Measurements from ENCODE around the gene PCBP3. TPM values are rescaled to one million over a fixed set of nuclear protein-coding genes. Genes with fewer than 3 reads are reported as not detected.

Gene PCBP3
- total and polyA plus RNA-seq, 10 of the 15 experiments (the other 5 are each of a cell fraction or from before 2014, with no cell fraction given), result 0.09 to 1.3 (median 0.46) TPM; not detected in 3

DNA sequence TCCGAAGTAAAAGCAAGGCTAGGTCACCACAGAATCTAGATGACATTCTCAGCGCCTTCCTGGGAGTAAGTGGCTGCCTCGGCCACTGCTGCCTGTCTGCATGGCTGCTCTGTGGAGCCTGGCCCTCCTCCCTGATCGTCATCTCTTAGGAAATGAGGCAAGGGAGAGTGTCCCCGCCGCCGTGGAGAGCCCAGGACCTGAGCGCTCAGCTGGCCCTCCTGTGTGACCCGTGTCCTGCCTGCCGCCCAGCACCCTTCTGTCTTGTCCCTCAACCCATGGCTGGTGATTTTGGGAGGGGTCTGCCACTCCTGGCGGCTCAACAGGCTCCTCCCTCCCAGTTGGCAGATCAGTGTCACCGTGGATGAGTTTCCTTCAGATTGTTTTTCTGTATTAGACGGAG lies 181.7 kb downstream of the PCBP3 start (continued):
- TF ChIP-seq, protein P1, sequence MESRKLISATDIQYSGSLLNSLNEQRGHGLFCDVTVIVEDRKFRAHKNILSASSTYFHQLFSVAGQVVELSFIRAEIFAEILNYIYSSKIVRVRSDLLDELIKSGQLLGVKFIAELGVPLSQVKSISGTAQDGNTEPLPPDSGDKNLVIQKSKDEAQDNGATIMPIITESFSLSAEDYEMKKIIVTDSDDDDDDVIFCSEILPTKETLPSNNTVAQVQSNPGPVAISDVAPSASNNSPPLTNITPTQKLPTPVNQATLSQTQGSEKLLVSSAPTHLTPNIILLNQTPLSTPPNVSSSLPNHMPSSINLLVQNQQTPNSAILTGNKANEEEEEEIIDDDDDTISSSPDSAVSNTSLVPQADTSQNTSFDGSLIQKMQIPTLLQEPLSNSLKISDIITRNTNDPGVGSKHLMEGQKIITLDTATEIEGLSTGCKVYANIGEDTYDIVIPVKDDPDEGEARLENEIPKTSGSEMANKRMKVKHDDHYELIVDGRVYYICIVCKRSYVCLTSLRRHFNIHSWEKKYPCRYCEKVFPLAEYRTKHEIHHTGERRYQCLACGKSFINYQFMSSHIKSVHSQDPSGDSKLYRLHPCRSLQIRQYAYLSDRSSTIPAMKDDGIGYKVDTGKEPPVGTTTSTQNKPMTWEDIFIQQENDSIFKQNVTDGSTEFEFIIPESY (IDR thresholded peaks at IDR 0.05), result no peak

DNA sequence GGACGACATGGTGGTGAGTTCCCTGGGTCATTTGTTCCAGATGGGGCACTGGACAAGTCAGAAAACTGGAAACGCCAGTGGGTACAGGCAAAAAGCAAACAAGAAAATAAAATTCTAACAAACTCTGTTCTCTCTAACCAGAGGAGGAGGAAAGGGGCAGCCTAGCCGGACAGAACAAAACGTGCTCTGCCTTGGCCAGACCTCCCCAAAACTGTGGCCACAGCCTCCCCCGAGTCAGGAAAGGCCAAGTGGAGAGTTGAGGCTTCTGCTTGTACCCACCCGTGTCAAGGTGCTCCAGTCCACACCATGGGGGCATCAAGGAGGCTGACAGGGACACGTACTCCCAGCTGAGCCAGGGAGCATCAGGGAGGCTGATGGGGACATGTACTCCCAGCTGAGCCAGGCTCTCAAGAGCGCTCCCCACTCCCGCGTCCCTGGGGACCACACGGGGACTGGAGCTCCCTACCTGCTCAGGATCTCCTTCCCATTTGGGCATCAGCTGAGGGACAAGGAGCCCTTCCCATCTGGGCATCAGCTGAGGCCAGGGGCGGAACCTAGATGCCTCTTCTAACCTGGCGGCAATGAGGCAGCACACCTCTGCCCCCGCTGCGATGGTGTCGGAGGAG lies 183.3 kb downstream of the PCBP3 start:
- TF ChIP-seq, protein P2, sequence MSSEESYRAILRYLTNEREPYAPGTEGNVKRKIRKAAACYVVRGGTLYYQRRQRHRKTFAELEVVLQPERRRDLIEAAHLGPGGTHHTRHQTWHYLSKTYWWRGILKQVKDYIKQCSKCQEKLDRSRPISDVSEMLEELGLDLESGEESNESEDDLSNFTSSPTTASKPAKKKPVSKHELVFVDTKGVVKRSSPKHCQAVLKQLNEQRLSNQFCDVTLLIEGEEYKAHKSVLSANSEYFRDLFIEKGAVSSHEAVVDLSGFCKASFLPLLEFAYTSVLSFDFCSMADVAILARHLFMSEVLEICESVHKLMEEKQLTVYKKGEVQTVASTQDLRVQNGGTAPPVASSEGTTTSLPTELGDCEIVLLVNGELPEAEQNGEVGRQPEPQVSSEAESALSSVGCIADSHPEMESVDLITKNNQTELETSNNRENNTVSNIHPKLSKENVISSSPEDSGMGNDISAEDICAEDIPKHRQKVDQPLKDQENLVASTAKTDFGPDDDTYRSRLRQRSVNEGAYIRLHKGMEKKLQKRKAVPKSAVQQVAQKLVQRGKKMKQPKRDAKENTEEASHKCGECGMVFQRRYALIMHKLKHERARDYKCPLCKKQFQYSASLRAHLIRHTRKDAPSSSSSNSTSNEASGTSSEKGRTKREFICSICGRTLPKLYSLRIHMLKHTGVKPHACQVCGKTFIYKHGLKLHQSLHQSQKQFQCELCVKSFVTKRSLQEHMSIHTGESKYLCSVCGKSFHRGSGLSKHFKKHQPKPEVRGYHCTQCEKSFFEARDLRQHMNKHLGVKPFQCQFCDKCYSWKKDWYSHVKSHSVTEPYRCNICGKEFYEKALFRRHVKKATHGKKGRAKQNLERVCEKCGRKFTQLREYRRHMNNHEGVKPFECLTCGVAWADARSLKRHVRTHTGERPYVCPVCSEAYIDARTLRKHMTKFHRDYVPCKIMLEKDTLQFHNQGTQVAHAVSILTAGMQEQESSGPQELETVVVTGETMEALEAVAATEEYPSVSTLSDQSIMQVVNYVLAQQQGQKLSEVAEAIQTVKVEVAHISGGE (CRISPR knock-in tag; IDR thresholded peaks at IDR 0.05), result no peak
- TF ChIP-seq NBN (IDR thresholded peaks at IDR 0.05), result no peak
- TF ChIP-seq TBL1XR1 (IDR thresholded peaks at IDR 0.05; ENCODE audit: low read depth, low read length), result no peak
- TF ChIP-seq CREB1 (IDR thresholded peaks at IDR 0.05; ENCODE audit: low read depth), result no peak
- no peak for TF ChIP-seq NFXL1 (IDR thresholded peaks at IDR 0.05; ENCODE audit: borderline replicate concordance)
- no peak for TF ChIP-seq SUPT20H (IDR thresholded peaks at IDR 0.05; ENCODE audit: borderline replicate concordance, control insufficient read depth, low read depth, low read length)
- TF ChIP-seq, protein P3, sequence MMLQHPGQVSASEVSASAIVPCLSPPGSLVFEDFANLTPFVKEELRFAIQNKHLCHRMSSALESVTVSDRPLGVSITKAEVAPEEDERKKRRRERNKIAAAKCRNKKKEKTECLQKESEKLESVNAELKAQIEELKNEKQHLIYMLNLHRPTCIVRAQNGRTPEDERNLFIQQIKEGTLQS (IDR thresholded peaks at IDR 0.05; ENCODE audit: borderline replicate concordance, extremely low read depth, low read depth, low read length), result no peak
- no peak for TF ChIP-seq BRCA1 (IDR thresholded peaks at IDR 0.05; ENCODE audit: low read depth, low read length)
- TF ChIP-seq EED (IDR thresholded peaks at IDR 0.05; ENCODE audit: low read depth), result no peak
- TF ChIP-seq, protein P4, sequence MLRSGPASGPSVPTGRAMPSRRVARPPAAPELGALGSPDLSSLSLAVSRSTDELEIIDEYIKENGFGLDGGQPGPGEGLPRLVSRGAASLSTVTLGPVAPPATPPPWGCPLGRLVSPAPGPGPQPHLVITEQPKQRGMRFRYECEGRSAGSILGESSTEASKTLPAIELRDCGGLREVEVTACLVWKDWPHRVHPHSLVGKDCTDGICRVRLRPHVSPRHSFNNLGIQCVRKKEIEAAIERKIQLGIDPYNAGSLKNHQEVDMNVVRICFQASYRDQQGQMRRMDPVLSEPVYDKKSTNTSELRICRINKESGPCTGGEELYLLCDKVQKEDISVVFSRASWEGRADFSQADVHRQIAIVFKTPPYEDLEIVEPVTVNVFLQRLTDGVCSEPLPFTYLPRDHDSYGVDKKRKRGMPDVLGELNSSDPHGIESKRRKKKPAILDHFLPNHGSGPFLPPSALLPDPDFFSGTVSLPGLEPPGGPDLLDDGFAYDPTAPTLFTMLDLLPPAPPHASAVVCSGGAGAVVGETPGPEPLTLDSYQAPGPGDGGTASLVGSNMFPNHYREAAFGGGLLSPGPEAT (IDR thresholded peaks at IDR 0.05; ENCODE audit: low read depth), result no peak
- no peak for TF ChIP-seq TCF12 (IDR thresholded peaks at IDR 0.05; ENCODE audit: low read depth, low read length)
- no peak for TF ChIP-seq ZNF24 (IDR thresholded peaks at IDR 0.05)
- H3K4me2 ChIP-seq (ENCODE audit: control insufficient read depth, insufficient read depth), result 0 out of 2 replicates have a peak overlapping the region, but pooled peaks have one; percentile 35
- H3K79me2 ChIP-seq (ENCODE audit: control insufficient read depth, insufficient read depth, low read length), result no peaks in the 10 kb centered on the region
- H3K36me3 ChIP-seq (ENCODE audit: control insufficient read depth in 2 of 2, insufficient read depth in 2 of 2, low read length in 1 of 2), result no peaks in the 10 kb centered on the region
- no peak overlapping the region for H3K4me3 ChIP-seq
- SMC1A ChIA-PET (ENCODE audit: uncharacterized antibody, unreplicated experiment), result interaction anchor here (1.0 kb wide), 1 partner anchor 53 kb away, joined by 3 read pairs; no protein-coding TSS in a partner anchor
- intact Hi-C loops (cut with micrococcal nuclease; ENCODE audit: unreplicated experiment) (loop anchor here (10.0 kb wide), 1 partner anchor 352 kb away; no protein-coding TSS in a partner anchor), in situ Hi-C loops (cut with MboI) (loop anchor here (5.0 kb wide), 1 partner anchor 879 kb away; no protein-coding TSS in a partner anchor)
- no peak overlapping the region for H3K9ac ChIP-seq (ENCODE audit: control insufficient read depth, insufficient read depth, low read length)
- H3K4me1 ChIP-seq (ENCODE audit: control insufficient read depth, insufficient read depth, low read length), result peaks cover 5% of the 10 kb centered on the region; the same call in 1 of the 2 replicates
- WGBS (ENCODE audit: insufficient coverage, insufficient replicate concordance, low lambda C conversion rate, missing lambda C conversion rate), result 74% methylated on average over 16 of the region's 16 CpGs
- H2AFZ ChIP-seq (ENCODE audit: control insufficient read depth, low read depth, low read length), result no peak overlapping the region
- no peak for DNase-seq (ENCODE audit: low read depth, low spot score)
- RAD21 ChIA-PET (ENCODE audit: unreplicated experiment), result interaction anchor here (1.0 to 1.3 kb wide), 3 partner anchors 231 to 689 kb away, joined by 3 to 4 read pairs (median 3); no protein-coding TSS in a partner anchor
- CTCF ChIA-PET, result interaction anchor here (0.6 to 1.5 kb wide), 4 partner anchors 21 to 323 kb away, joined by 3 to 5 read pairs (median 4); no protein-coding TSS in a partner anchor
- POLR2A ChIA-PET, result interaction anchor here (0.7 kb wide), 1 partner anchor 54 kb away, joined by 3 read pairs; no protein-coding TSS in a partner anchor
- H3K27me3 ChIP-seq (replicated peaks in 1 of 2; ENCODE audit: control insufficient read depth in 2 of 2, insufficient read depth in 2 of 2, low read length in 1 of 2), result no peaks in the 10 kb centered on the region
- FAIRE-seq, result no peak
- H3K27ac ChIP-seq (ENCODE audit: control insufficient read depth, insufficient read depth), result no peak overlapping the region
- no peaks in the 10 kb centered on the region for H4K20me1 ChIP-seq (ENCODE audit: control insufficient read depth, insufficient read depth)
- BruUV-seq (replicated peaks), result no TSS peak
- ATAC-seq, result no peak
- H3K9me3 ChIP-seq (replicated peaks; ENCODE audit: control insufficient read depth, insufficient read depth, low read length), result no peaks in the 10 kb centered on the region

Data from GM12878 (cell line).